IMR-90 (cell line): Measurements from ENCODE around the gene SUGCT. TPM values are rescaled to one million over a fixed set of nuclear protein-coding genes. Genes with fewer than 3 reads are reported as not detected.

ENCODE experiments used
- ATAC-seq: fragments of 200-7000 bp; cut with Tn5 transposase; 2 replicates; pipeline ENCODE4 v1.9.1; 2020; ENCODE audit warnings: low read depth, mild to moderate bottlenecking, moderate library complexity
- BruUV-seq: library from RNA; stranded (reverse); fragments of 400-500 nt; replicated peaks from 2 replicates; lab custom pipeline; 2021; lab: Mats Ljungman, UMichigan
- CTCF ChIA-PET: fragments of 300-600 bp; formaldehyde crosslinking; extraction: SDS; loops from one replicate; lab custom pipeline; 2021; ENCODE audit warnings: antibody characterized with exemption; lab: Yijun Ruan, JAX
- POLR2A ChIA-PET: fragments of 300-600 bp; sonication (Branson Sonifier 250); formaldehyde crosslinking; loops from one replicate; lab custom pipeline; 2022; ENCODE audit warnings: antibody characterized with exemption; ENCODE audit not compliant: unreplicated experiment; lab: Charles Lee
- DNase-seq: peaks from one replicate; pipeline ENCODE4 v3.0.0; 2013
- H2AFZ ChIP-seq: replicated peaks from 2 replicates; pipeline ENCODE3; 2013; ENCODE audit warnings: low read length, mild to moderate bottlenecking; ENCODE audit not compliant: poor library complexity
- H2AK5ac ChIP-seq: 2 replicates; pipeline ENCODE4 v1.6.1; 2013; ENCODE audit warnings: low read depth, low read length, inconsistent platforms
- H2AK9ac ChIP-seq: replicated peaks from 2 replicates; pipeline ENCODE3; 2013; ENCODE audit warnings: mild to moderate bottlenecking, low read depth, low read length, moderate library complexity; ENCODE audit not compliant: poor library complexity
- H2BK120ac ChIP-seq: 2 replicates; pipeline ENCODE4 v1.6.1; 2013; ENCODE audit warnings: low read depth, low read length, inconsistent platforms
- H2BK15ac ChIP-seq: 3 replicates; pipeline ENCODE4 v1.6.1; 2013; ENCODE audit warnings: low read depth, low read length, inconsistent platforms
- H2BK20ac ChIP-seq: 2 replicates; pipeline ENCODE4 v1.6.1; 2013; ENCODE audit warnings: low read depth, mild to moderate bottlenecking, inconsistent platforms, low read length, moderate library complexity
- H2BK5ac ChIP-seq: 2 replicates; pipeline ENCODE4 v1.6.1; 2013; ENCODE audit warnings: mild to moderate bottlenecking, low read depth, low read length, inconsistent platforms; ENCODE audit not compliant: poor library complexity, severe bottlenecking
- H3K14ac ChIP-seq: replicated peaks from 2 replicates; pipeline ENCODE4 v1.6.1; 2013; ENCODE audit warnings: low read depth, low read length, inconsistent platforms
- H3K18ac ChIP-seq: 2 replicates; pipeline ENCODE4 v1.6.1; 2013; ENCODE audit warnings: low read depth, low read length, control low read depth
- H3K23ac ChIP-seq: 2 replicates; pipeline ENCODE4 v1.6.1; 2013; ENCODE audit warnings: low read depth, low read length, inconsistent platforms
- H3K27ac ChIP-seq: 2 replicates; pipeline ENCODE4 v1.5.1; 2013; ENCODE audit warnings: mild to moderate bottlenecking, control low read depth, low read length; ENCODE audit not compliant: insufficient read depth
- H3K27me3 ChIP-seq: 2 replicates; pipeline ENCODE4 v1.6.1; 2013; ENCODE audit warnings: low read length; ENCODE audit not compliant: control insufficient read depth, insufficient read depth
- H3K36me3 ChIP-seq: 2 replicates; pipeline ENCODE4 v1.6.1; 2013; ENCODE audit warnings: low read length, mixed read lengths; ENCODE audit not compliant: control insufficient read depth, insufficient read depth
- H3K4ac ChIP-seq: 2 replicates; pipeline ENCODE4 v1.6.1; 2013; ENCODE audit warnings: low read depth, low read length, inconsistent platforms
- H3K4me1 ChIP-seq: 2 replicates; pipeline ENCODE4 v1.6.1; 2013; ENCODE audit warnings: low read length, mixed read lengths; ENCODE audit not compliant: control insufficient read depth, insufficient read depth
- H3K4me2 ChIP-seq: 2 replicates; pipeline ENCODE4 v1.6.1; 2013; ENCODE audit warnings: low read depth, mild to moderate bottlenecking, control low read depth, low read length, moderate library complexity
- H3K4me3 ChIP-seq: 2 replicates; pipeline ENCODE4 v1.5.1; 2013; ENCODE audit warnings: low read depth, mild to moderate bottlenecking, control low read depth, low read length, moderate library complexity; ENCODE audit not compliant: insufficient read depth
- H3K56ac ChIP-seq: 2 replicates; pipeline ENCODE4 v1.6.1; 2013; ENCODE audit warnings: low read length, inconsistent platforms; ENCODE audit not compliant: insufficient read depth; ENCODE audit errors: extremely low read depth
- H3K79me1 ChIP-seq, 2 experiments: 2 replicates each; pipeline ENCODE4 v1.6.1; 2013; ENCODE audit warnings: low read length in 2 of 2, inconsistent platforms in 1 of 2, low read depth in 1 of 2
- H3K9ac ChIP-seq: 2 replicates; pipeline ENCODE4 v1.6.1; 2013; ENCODE audit warnings: low read depth, low read length, control low read depth
- H3K9me1 ChIP-seq: 2 replicates; pipeline ENCODE4 v1.6.1; 2013; ENCODE audit warnings: low read length, inconsistent platforms; ENCODE audit not compliant: insufficient read depth
- H3K9me3 ChIP-seq: 2 replicates; pipeline ENCODE4 v1.6.1; 2013; ENCODE audit warnings: low read length; ENCODE audit not compliant: control insufficient read depth, insufficient read depth
- H4K20me1 ChIP-seq: 2 replicates; pipeline ENCODE4 v1.6.1; 2013; ENCODE audit warnings: low read length, inconsistent platforms; ENCODE audit not compliant: insufficient read depth
- H4K5ac ChIP-seq: 2 replicates; pipeline ENCODE4 v1.6.1; 2013; ENCODE audit warnings: mild to moderate bottlenecking, low read depth, low read length, control low read depth
- H4K8ac ChIP-seq, 2 experiments: 2 replicates each; pipeline ENCODE4 v1.6.1; 2013; ENCODE audit warnings: low read depth in 2 of 2, low read length in 2 of 2, control low read depth in 1 of 2, inconsistent platforms in 1 of 2
- H4K91ac ChIP-seq: 2 replicates; pipeline ENCODE4 v1.6.1; 2013; ENCODE audit warnings: low read depth, low read length, inconsistent platforms; ENCODE audit not compliant: insufficient read depth
- BHLHE40 ChIP-seq: fragments of 150-350 bp; IDR thresholded peaks from 2 replicates; pipeline ENCODE4 v1.6.1; 2016; ENCODE audit warnings: mild to moderate bottlenecking, low read depth, low read length
- CEBPB ChIP-seq: IDR thresholded peaks from 2 replicates; pipeline ENCODE4 v1.6.1; 2012; ENCODE audit warnings: low read depth, low read length, improper control_type of control experiment
- CHD1 ChIP-seq: IDR thresholded peaks from 2 replicates; pipeline ENCODE4 v1.6.1; 2012; ENCODE audit warnings: low read depth, low read length, improper control_type of control experiment
- FOS ChIP-seq: fragments of 150-350 bp; IDR thresholded peaks from 2 replicates; pipeline ENCODE4 v1.6.1; 2016; ENCODE audit warnings: low read depth, low read length
- MAFK ChIP-seq: IDR thresholded peaks from 2 replicates; pipeline ENCODE4 v1.6.1; 2012; ENCODE audit warnings: low read depth, low read length, improper control_type of control experiment
- MAZ ChIP-seq: IDR thresholded peaks from 2 replicates; pipeline ENCODE4 v1.6.1; 2012; ENCODE audit warnings: low read depth, mild to moderate bottlenecking, low read length, improper control_type of control experiment, moderate library complexity, borderline replicate concordance
- MXI1 ChIP-seq: IDR thresholded peaks from 2 replicates; pipeline ENCODE4 v1.6.1; 2012; ENCODE audit warnings: low read depth, mild to moderate bottlenecking, low read length, moderate library complexity, borderline replicate concordance
- NFE2L2 ChIP-seq: fragments of 150-350 bp; IDR thresholded peaks from 2 replicates; pipeline ENCODE4 v1.6.1; 2016; ENCODE audit warnings: low read depth, mild to moderate bottlenecking, low read length
- POLR2A ChIP-seq: IDR thresholded peaks from 2 replicates; pipeline ENCODE4 v1.6.1; 2012; ENCODE audit warnings: mild to moderate bottlenecking, low read depth, low read length
- RAD21 ChIP-seq: IDR thresholded peaks from 2 replicates; pipeline ENCODE4 v1.6.1; 2012; ENCODE audit warnings: low read length, improper control_type of control experiment
- RCOR1 ChIP-seq: IDR thresholded peaks from 2 replicates; pipeline ENCODE4 v1.6.1; 2012; ENCODE audit warnings: mild to moderate bottlenecking, low read length, improper control_type of control experiment; ENCODE audit not compliant: insufficient replicate concordance
- RFX5 ChIP-seq: IDR thresholded peaks from 2 replicates; pipeline ENCODE4 v1.8.0; 2012; ENCODE audit warnings: low read depth, mild to moderate bottlenecking, low read length, moderate library complexity
- SMC3 ChIP-seq: fragments of 150-350 bp; IDR thresholded peaks from 2 replicates; pipeline ENCODE4 v1.6.1; 2016; ENCODE audit warnings: low read depth, mild to moderate bottlenecking, antibody characterized with exemption, low read length, moderate library complexity
- WGBS, 2 experiments: methylation state at CpG; one replicate each; pipeline versions ENCODE4 v1.1.5 to v1.1.7; 2013; ENCODE audit warnings: missing lambda C conversion rate in 2 of 2; ENCODE audit not compliant: insufficient read length in 1 of 2; ENCODE audit errors: extremely low coverage in 2 of 2; 5-methylcytosine and 5-hydroxymethylcytosine counted together
- dilution Hi-C: fragments of 300-500 bp; cut with HindIII; formaldehyde crosslinking; loops from one replicate; pipeline ENCODE4 v1.14.3; 2018; ENCODE audit warnings: low sequenced_read_pairs; ENCODE audit not compliant: unreplicated experiment
- in situ Hi-C: fragments of 300-500 bp; cut with MboI; formaldehyde crosslinking; loops from 3 replicates; pipeline ENCODE4 v1.14.3; 2019; ENCODE audit warnings: low sequenced_read_pairs, inconsistent platforms, mixed read lengths
- intact Hi-C: fragments of 100-400 bp; cut with micrococcal nuclease; formaldehyde crosslinking; loops from 2 replicates; pipeline ENCODE4 v1.10.0; 2022
- polyA plus RNA-seq, 3 experiments: library from polyadenylated mRNA; depleted of rRNA; stranded (reverse); fragments of >200 nt; gene quantifications; 2 replicates each; pipeline ENCODE4 v1.2.3, GENCODE V29; 2012; ENCODE audit warnings: low replicate concordance in 1 of 3
- total RNA-seq: library from RNA; depleted of rRNA; stranded (reverse); fragments of >200 nt; gene quantifications from 2 replicates; pipeline ENCODE4 v1.2.3, GENCODE V29; 2012
- TF ChIP-seq, protein P1 (sequence below): fragments of 150-350 bp; IDR thresholded peaks from 2 replicates; pipeline ENCODE4 v1.6.1; 2016; ENCODE audit warnings: low read depth, mild to moderate bottlenecking, low read length, moderate library complexity, borderline replicate concordance
- TF ChIP-seq, protein P2 (sequence below): conservative IDR thresholded peaks from 2 replicates; pipeline ENCODE4 v1.5.1; 2012; ENCODE audit warnings: mild to moderate bottlenecking, low read depth, low read length, improper control_type of control experiment
- TF ChIP-seq, protein P3 (sequence below): fragments of 150-350 bp; IDR thresholded peaks from 2 replicates; pipeline ENCODE4 v1.6.1; 2017; ENCODE audit warnings: mild to moderate bottlenecking, antibody characterized with exemption, low read length, low read depth

The SUGCT gene
- total and polyA plus RNA-seq, 2 of the 4 experiments (the other 2 are of a cell fraction), result 5.9 to 8.3 TPM

DNA sequence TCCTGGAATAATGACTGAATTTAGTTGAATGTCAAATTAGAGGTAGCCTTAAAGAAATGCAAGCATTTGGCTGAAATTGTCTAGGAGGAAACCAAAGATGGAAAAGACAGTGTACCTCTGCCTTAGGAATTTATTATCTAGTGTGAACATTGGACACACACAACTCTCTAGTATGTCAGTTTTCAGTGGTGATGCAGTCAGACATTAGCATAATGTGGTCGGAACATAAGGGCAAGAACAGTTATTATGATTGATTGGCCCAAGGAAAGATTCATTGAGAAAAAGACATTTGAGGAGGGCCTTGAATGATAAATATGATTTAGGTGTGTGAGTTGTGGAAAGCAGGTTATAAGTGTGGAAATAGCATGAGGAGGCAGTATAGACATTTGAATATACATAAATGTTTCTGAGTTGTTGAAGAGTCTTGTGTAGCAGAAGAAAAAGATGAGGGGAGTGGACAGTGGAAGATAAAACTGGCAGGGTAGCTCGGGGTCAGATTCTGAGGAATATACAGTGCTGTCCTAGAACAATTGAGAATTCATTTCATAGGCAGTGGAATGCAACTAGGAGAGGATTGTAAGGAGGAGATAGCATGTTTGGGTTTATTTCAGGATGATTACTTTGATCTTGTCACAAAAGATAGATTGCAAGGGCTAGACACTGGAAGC is 414.7 kb downstream of the SUGCT start:
- Histone ChIP-seq H2BK5ac (no peak overlapping the region), H3K4me1 (peaks cover 11% of the 10 kb centered on the region), H3K9me1 (peaks cover 7% of the 10 kb centered on the region), H3K4ac (no peak overlapping the region), H3K18ac (no peak overlapping the region), H3K14ac (no peak overlapping the region), H4K20me1 (no peaks in the 10 kb centered on the region), H3K23ac (no peak overlapping the region), H2AK9ac (no peak overlapping the region), H2BK20ac (no peak overlapping the region), H3K27ac (no peak overlapping the region), H2AFZ (no peak overlapping the region), H3K4me2 (no peak overlapping the region), H2BK120ac (no peak overlapping the region), H3K36me3 (no peaks in the 10 kb centered on the region), H2BK15ac (no peak overlapping the region; the same call in 2 of the 3 replicates), H3K79me1 (no peaks in the 10 kb centered on the region), H4K91ac (no peak overlapping the region), H3K4me3 (no peak overlapping the region), H4K8ac (no peak overlapping the region), H3K27me3 (no peaks in the 10 kb centered on the region), H3K56ac (no peak overlapping the region), H3K9me3 (no peaks in the 10 kb centered on the region), H4K5ac (no peak overlapping the region), H2AK5ac (no peak overlapping the region), H3K9ac (no peak overlapping the region)
- no peak for TF ChIP-seq MXI1
- no peak for TF ChIP-seq CHD1
- TF ChIP-seq RAD21, result no peak
- TF ChIP-seq MAZ, result no peak
- no peak for TF ChIP-seq SMC3
- no peak for TF ChIP-seq MAFK
- no peak for TF ChIP-seq POLR2A
- TF ChIP-seq, protein P1, sequence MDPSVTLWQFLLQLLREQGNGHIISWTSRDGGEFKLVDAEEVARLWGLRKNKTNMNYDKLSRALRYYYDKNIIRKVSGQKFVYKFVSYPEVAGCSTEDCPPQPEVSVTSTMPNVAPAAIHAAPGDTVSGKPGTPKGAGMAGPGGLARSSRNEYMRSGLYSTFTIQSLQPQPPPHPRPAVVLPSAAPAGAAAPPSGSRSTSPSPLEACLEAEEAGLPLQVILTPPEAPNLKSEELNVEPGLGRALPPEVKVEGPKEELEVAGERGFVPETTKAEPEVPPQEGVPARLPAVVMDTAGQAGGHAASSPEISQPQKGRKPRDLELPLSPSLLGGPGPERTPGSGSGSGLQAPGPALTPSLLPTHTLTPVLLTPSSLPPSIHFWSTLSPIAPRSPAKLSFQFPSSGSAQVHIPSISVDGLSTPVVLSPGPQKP, result no peak
- TF ChIP-seq FOS, result no peak
- TF ChIP-seq, protein P2, sequence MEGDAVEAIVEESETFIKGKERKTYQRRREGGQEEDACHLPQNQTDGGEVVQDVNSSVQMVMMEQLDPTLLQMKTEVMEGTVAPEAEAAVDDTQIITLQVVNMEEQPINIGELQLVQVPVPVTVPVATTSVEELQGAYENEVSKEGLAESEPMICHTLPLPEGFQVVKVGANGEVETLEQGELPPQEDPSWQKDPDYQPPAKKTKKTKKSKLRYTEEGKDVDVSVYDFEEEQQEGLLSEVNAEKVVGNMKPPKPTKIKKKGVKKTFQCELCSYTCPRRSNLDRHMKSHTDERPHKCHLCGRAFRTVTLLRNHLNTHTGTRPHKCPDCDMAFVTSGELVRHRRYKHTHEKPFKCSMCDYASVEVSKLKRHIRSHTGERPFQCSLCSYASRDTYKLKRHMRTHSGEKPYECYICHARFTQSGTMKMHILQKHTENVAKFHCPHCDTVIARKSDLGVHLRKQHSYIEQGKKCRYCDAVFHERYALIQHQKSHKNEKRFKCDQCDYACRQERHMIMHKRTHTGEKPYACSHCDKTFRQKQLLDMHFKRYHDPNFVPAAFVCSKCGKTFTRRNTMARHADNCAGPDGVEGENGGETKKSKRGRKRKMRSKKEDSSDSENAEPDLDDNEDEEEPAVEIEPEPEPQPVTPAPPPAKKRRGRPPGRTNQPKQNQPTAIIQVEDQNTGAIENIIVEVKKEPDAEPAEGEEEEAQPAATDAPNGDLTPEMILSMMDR, result no peak
- no peak for TF ChIP-seq RCOR1
- TF ChIP-seq CEBPB, result no peak
- no peak for TF ChIP-seq NFE2L2
- TF ChIP-seq, protein P3, sequence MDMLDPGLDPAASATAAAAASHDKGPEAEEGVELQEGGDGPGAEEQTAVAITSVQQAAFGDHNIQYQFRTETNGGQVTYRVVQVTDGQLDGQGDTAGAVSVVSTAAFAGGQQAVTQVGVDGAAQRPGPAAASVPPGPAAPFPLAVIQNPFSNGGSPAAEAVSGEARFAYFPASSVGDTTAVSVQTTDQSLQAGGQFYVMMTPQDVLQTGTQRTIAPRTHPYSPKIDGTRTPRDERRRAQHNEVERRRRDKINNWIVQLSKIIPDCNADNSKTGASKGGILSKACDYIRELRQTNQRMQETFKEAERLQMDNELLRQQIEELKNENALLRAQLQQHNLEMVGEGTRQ, result no peak
- no peak for TF ChIP-seq RFX5
- no peak for TF ChIP-seq BHLHE40
- intact Hi-C loops (no loop called here), dilution Hi-C loops (no loop called here), in situ Hi-C loops (no loop called here)
- POLR2A ChIA-PET, result no interaction called here
- CTCF ChIA-PET, result no interaction called here
- 100% methylated on average over 1 of the region's 2 CpGs; no CpG with 5 or more reads in 1 of the 2 experiments for WGBS, 2 experiments
- no peak for DNase-seq
- BruUV-seq, result no TSS peak
- ATAC-seq, result no peak
